GM18861 (cell line): ENCODE data around the gene KLHL10.
"Not testable (repeated sequence)": the region's sequence is repeated elsewhere in the genome, so short reads cannot be mapped to it uniquely, and the experiment has no call there.

Experiments used
- ATAC-seq: cut with Tn5 transposase; IDR thresholded peaks from one replicate; pipeline ENCODE4 v1.9.1; 2021; ENCODE audit not compliant: unreplicated experiment

KLHL10 gene

GRCh38 chr17:41813152-41813680, 24.4 kb upstream of the KLHL10 start:
- no peak for ATAC-seq

GRCh38 chr17:41813699-41814124, 23.9 kb upstream of the KLHL10 start:
- no peak for ATAC-seq

GRCh38 chr17:41814195-41814594, 23.4 kb upstream of the KLHL10 start:
- no peak for ATAC-seq

- ATAC-seq: no peak
Observed at GRCh38 chr17:41816637-41817320, 20.8 kb upstream of the KLHL10 start.

GRCh38 chr17:41818024-41818423, 19.6 kb upstream of the KLHL10 start:
- no peak for ATAC-seq

- no peak for ATAC-seq
Observed at GRCh38 chr17:41821776-41822175, 15.8 kb upstream of the KLHL10 start.

- ATAC-seq: no peak
Observed at GRCh38 chr17:41822216-41823140, 15.1 kb upstream of the KLHL10 start.

GRCh38 chr17:41823141-41823524, 14.5 kb upstream of the KLHL10 start:
- ATAC-seq: no peak

- ATAC-seq: no peak
Observed at GRCh38 chr17:41823580-41823979, 14.0 kb upstream of the KLHL10 start.

- no peak for ATAC-seq
Observed at GRCh38 chr17:41824086-41824485, 13.5 kb upstream of the KLHL10 start.

GRCh38 chr17:41825175-41825845, 12.3 kb upstream of the KLHL10 start:
- ATAC-seq: no peak

GRCh38 chr17:41829961-41830360, 7.7 kb upstream of the KLHL10 start:
- not testable (repeated sequence) for ATAC-seq

- ATAC-seq: no peak
Observed at GRCh38 chr17:41835214-41835799, 2.3 kb upstream of the KLHL10 start.

GRCh38 chr17:41835800-41836549, 1.6 kb upstream of the KLHL10 start, which contains the start of gene NT5C3B:
Gene NT5C3B, minus strand, starts transcription at chr17:41836232. Its CDS starts 39 bp downstream, at chr17:41836193.
- no peak for ATAC-seq

- ATAC-seq: no peak
Observed at GRCh38 chr17:41836550-41837196, 952 bp upstream of the KLHL10 start.

- ATAC-seq: not testable (repeated sequence)
Observed at GRCh38 chr17:41839448-41839847, 1.8 kb downstream of the KLHL10 start.

GRCh38 chr17:41840781-41841180, 3.2 kb downstream of the KLHL10 start:
- ATAC-seq: not testable (repeated sequence)

- no peak for ATAC-seq
Observed at GRCh38 chr17:41844971-41845370, 7.3 kb downstream of the KLHL10 start.

GRCh38 chr17:41848788-41849187, 11.2 kb downstream of the KLHL10 start:
- ATAC-seq: no peak
